ENCODE data around the gene C1QL2. TPM values are rescaled to one million over a fixed set of nuclear protein-coding genes. Genes with fewer than 3 reads are reported as not detected.

The C1QL2 gene
- polyA plus RNA-seq, 1 donor from 2014 or later: not detected

GRCh38 chr2:119197529-119198239, 39.1 kb upstream of the C1QL2 start:
- Histone ChIP-seq H4K20me1 (ENCODE audit: insufficient read depth) (no peaks in the 10 kb centered on the region), H3K36me3 (ENCODE audit: insufficient read depth, low read length) (no peaks in the 10 kb centered on the region)

GRCh38 chr2:119197126-119197405, 38.5 kb upstream of the C1QL2 start:
- Histone ChIP-seq H3K27ac (ENCODE audit: low read length) (no peak overlapping the region), H3K79me2 (replicated peaks; ENCODE audit: insufficient read depth, low read length) (no peaks in the 10 kb centered on the region), H3K4me3 (ENCODE audit: low read length) (no peak overlapping the region), H2AFZ (ENCODE audit: low read depth, low read length) (no peak overlapping the region), H3K4me2 (ENCODE audit: low read length) (no peak overlapping the region), H3F3A (ENCODE audit: insufficient read depth, low read length, poor library complexity, severe bottlenecking) (no peaks in the 10 kb centered on the region), H4K20me1 (ENCODE audit: insufficient read depth) (no peaks in the 10 kb centered on the region), H3K9me2 (ENCODE audit: insufficient read depth, low read length) (no peaks in the 10 kb centered on the region), H3K36me3 (ENCODE audit: insufficient read depth, low read length) (no peaks in the 10 kb centered on the region), H3K9me3 (ENCODE audit: low read length) (no peaks in the 10 kb centered on the region), H3K27me3 (ENCODE audit: insufficient read depth, low read depth, low read length) (no peaks in the 10 kb centered on the region), H3K9ac (ENCODE audit: low read length) (no peak overlapping the region)
- TF ChIP-seq TAF1 (IDR thresholded peaks at IDR 0.05; ENCODE audit: low read depth) (no peak), MXI1 (conservative IDR thresholded peaks at IDR 0.05; ENCODE audit: poor library complexity, severe bottlenecking) (no peak), EP300 (conservative IDR thresholded peaks at IDR 0.05; ENCODE audit: poor library complexity, severe bottlenecking) (no peak), POLR2AphosphoS5 (IDR thresholded peaks at IDR 0.05) (no peak), CTCF (IDR thresholded peaks at IDR 0.05; ENCODE audit: poor library complexity, severe bottlenecking) (no peak), SMC3 (conservative IDR thresholded peaks at IDR 0.05; ENCODE audit: poor library complexity) (no peak)

More at GRCh38 chr2:119197529-119198239, 39.1 kb upstream of the C1QL2 start:
- Histone ChIP-seq H3K27ac (ENCODE audit: low read length) (no peak overlapping the region), H3K4me2 (ENCODE audit: low read length) (no peak overlapping the region), H3F3A (ENCODE audit: insufficient read depth, low read length, poor library complexity, severe bottlenecking) (no peaks in the 10 kb centered on the region), H3K9me3 (ENCODE audit: low read length) (no peaks in the 10 kb centered on the region), H3K4me3 (ENCODE audit: low read length) (no peak overlapping the region), H3K9ac (ENCODE audit: low read length) (no peak overlapping the region), H3K79me2 (replicated peaks; ENCODE audit: insufficient read depth, low read length) (no peaks in the 10 kb centered on the region), H2AFZ (ENCODE audit: low read depth, low read length) (no peak overlapping the region), H3K27me3 (ENCODE audit: insufficient read depth, low read depth, low read length) (no peaks in the 10 kb centered on the region), H3K9me2 (ENCODE audit: insufficient read depth, low read length) (no peaks in the 10 kb centered on the region)
- TF ChIP-seq EZH2 (IDR thresholded peaks at IDR 0.05; ENCODE audit: borderline replicate concordance, insufficient read depth, low read length, poor library complexity, severe bottlenecking) (no peak), REST (IDR thresholded peaks at IDR 0.05; ENCODE audit: borderline replicate concordance) (no peak), SMC3 (conservative IDR thresholded peaks at IDR 0.05; ENCODE audit: poor library complexity) (no peak), CTCF (IDR thresholded peaks at IDR 0.05; ENCODE audit: poor library complexity, severe bottlenecking) (no peak), POLR2AphosphoS5 (IDR thresholded peaks at IDR 0.05) (no peak), TAF1 (IDR thresholded peaks at IDR 0.05; ENCODE audit: low read depth) (no peak), RAD21 (conservative IDR thresholded peaks at IDR 0.05) (no peak), EP300 (conservative IDR thresholded peaks at IDR 0.05; ENCODE audit: poor library complexity, severe bottlenecking) (no peak), MXI1 (conservative IDR thresholded peaks at IDR 0.05; ENCODE audit: poor library complexity, severe bottlenecking) (no peak)
